ENCODE measurements around the gene AQP11. TPM values are rescaled to one million over a fixed set of nuclear protein-coding genes. Genes with fewer than 3 reads are reported as not detected.

The AQP11 gene
- total RNA-seq, 1 donor from 2014 or later, result 2.1 TPM

DNA sequence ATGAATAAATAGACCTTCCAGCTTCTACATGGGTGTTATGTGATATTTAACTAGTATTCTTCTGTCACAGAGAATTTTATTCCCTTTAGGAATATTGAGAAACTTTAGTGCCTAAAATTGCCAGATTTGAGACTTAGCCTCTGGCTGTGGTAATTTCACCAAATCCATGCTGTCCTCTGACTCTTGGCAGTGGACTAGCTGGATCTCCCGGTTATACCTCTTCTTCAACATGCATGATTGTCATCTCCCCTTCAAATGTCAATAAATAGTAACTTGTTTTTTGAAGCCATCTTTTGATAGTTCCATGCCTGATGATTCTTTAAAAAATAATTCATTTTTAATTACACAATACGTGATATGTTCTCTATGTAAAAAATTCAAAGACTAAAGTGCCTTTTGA, 8.4 kb downstream of the AQP11 start:
- no peak for TF ChIP-seq CTCF (conservative IDR thresholded peaks at IDR 0.05)
- H3K36me3 Mint-ChIP-seq (ENCODE audit: low read depth), result no peaks in the 10 kb centered on the region
- no peak overlapping the region for H3K27ac Mint-ChIP-seq (ENCODE audit: unreplicated experiment)
- peaks cover 17% of the 10 kb centered on the region for H3K4me1 Mint-ChIP-seq
- DNase-seq (ENCODE audit: low read depth, low spot score), result no peak
- no peaks in the 10 kb centered on the region for H3K27me3 Mint-ChIP-seq (ENCODE audit: low read depth)
- H3K4me3 Mint-ChIP-seq, result no peak overlapping the region
- H3K9me3 Mint-ChIP-seq, result no peaks in the 10 kb centered on the region

- H3K27ac Mint-ChIP-seq (ENCODE audit: unreplicated experiment), result peak overlapping the region; percentile 74
- no peaks in the 10 kb centered on the region for H3K27me3 Mint-ChIP-seq (ENCODE audit: low read depth)
- H3K36me3 Mint-ChIP-seq (ENCODE audit: low read depth), result peaks cover 3% of the 10 kb centered on the region
- no peak for TF ChIP-seq CTCF (conservative IDR thresholded peaks at IDR 0.05)
- peaks cover 19% of the 10 kb centered on the region for H3K4me1 Mint-ChIP-seq
- peak overlapping the region; percentile 12 for H3K4me3 Mint-ChIP-seq
- H3K9me3 Mint-ChIP-seq, result no peaks in the 10 kb centered on the region
- no peak for DNase-seq (ENCODE audit: low read depth, low spot score)
Observed at GRCh38 chr11:77602381-77603088, 12.8 kb downstream of the AQP11 start.

- H3K36me3 Mint-ChIP-seq (ENCODE audit: low read depth), result peaks cover 3% of the 10 kb centered on the region
- H3K27me3 Mint-ChIP-seq (ENCODE audit: low read depth), result no peaks in the 10 kb centered on the region
- no peak overlapping the region for H3K4me3 Mint-ChIP-seq
- H3K4me1 Mint-ChIP-seq, result peaks cover 19% of the 10 kb centered on the region
- TF ChIP-seq CTCF (conservative IDR thresholded peaks at IDR 0.05), result no peak
- DNase-seq (ENCODE audit: low read depth, low spot score), result no peak
- no peak overlapping the region for H3K27ac Mint-ChIP-seq (ENCODE audit: unreplicated experiment)
- no peaks in the 10 kb centered on the region for H3K9me3 Mint-ChIP-seq
Observed at GRCh38 chr11:77604281-77604680, 14.5 kb downstream of the AQP11 start.

DNA sequence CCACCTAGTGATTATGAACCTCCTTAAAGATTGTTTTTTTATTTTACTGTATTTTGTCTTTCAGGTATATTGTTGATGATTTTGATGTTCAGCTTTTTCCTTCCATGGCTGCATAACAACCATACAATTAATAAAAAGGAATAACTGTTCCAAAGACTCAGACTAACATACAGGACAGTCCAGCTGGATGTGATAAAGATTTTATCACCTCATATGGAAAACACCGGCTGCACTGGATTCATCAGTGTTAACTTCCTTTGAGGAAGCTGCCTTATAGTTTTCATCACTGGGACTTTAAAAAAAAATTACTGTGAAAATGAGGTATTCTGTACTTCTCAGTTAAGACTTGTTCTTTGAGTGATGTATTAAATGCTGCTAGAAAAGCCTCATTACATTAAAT, 19.5 kb downstream of the AQP11 start:
- DNase-seq (ENCODE audit: low read depth, low spot score), result no peak
- H3K4me1 Mint-ChIP-seq, result no peaks in the 10 kb centered on the region
- H3K27me3 Mint-ChIP-seq (ENCODE audit: low read depth), result no peaks in the 10 kb centered on the region
- TF ChIP-seq CTCF (conservative IDR thresholded peaks at IDR 0.05), result no peak
- H3K4me3 Mint-ChIP-seq, result no peak overlapping the region
- no peak overlapping the region for H3K27ac Mint-ChIP-seq (ENCODE audit: unreplicated experiment)
- no peaks in the 10 kb centered on the region for H3K9me3 Mint-ChIP-seq
- H3K36me3 Mint-ChIP-seq (ENCODE audit: low read depth), result peaks cover 8% of the 10 kb centered on the region

- Mint-ChIP-seq H3K4me1 (no peaks in the 10 kb centered on the region), H3K27me3 (ENCODE audit: low read depth) (no peaks in the 10 kb centered on the region), H3K9me3 (no peaks in the 10 kb centered on the region), H3K36me3 (ENCODE audit: low read depth) (peaks cover 10% of the 10 kb centered on the region), H3K27ac (ENCODE audit: unreplicated experiment) (no peak overlapping the region), H3K4me3 (no peak overlapping the region)
- TF ChIP-seq CTCF (conservative IDR thresholded peaks at IDR 0.05), result no peak
- no peak for DNase-seq (ENCODE audit: low read depth, low spot score)
Observed at GRCh38 chr11:77611921-77612320, 22.2 kb downstream of the AQP11 start.
